Gastrocnemius medialis (tissue), 4 donors: ENCODE data around the gene PLA2G4A.

Source experiments
- POLR2A ChIP-seq, 2 donors: fragments of 450-650 bp; IDR thresholded peaks; one replicate each; pipeline ENCODE4 v1.6.1; 2017; ENCODE audit warnings: antibody characterized with exemption in 2 of 2, mild to moderate bottlenecking in 2 of 2, moderate library complexity in 2 of 2
- TF ChIP-seq, protein P1 (sequence below), 5 experiments: fragments of 450-650 bp in 3 of 5; fragments of 200-600 bp in 2 of 5; sonication (generic) in 2 of 5; IDR thresholded peaks in 4 of 5; conservative IDR thresholded peaks in 1 of 5; 1 replicate in 4 of 5; 2 replicates in 1 of 5; pipeline ENCODE4 v1.5.1; 2016 to 2019; ENCODE audit warnings: antibody characterized with exemption in 5 of 5, mild to moderate bottlenecking in 3 of 5, moderate library complexity in 3 of 5

DNA sequence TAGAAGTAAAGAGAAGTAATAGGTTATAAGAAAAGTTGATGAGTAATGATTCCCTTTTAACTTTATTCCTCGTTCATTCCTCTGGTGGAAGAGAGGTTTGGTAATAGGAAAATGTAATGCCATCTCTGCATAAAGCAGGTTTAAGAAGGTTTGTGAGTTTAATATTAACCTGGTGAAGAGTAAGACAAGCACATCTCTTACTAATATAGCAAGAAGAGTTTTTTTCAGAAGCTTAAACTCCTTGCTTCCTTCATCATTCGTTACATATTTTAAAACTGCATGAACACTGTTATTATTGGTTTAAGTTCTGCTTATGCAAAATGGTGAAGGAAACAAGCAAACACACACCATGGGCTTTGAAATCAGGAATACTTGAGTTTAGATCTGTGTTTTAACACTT lies 9.2 kb upstream of the PLA2G4A start:
- TF ChIP-seq, protein P1, sequence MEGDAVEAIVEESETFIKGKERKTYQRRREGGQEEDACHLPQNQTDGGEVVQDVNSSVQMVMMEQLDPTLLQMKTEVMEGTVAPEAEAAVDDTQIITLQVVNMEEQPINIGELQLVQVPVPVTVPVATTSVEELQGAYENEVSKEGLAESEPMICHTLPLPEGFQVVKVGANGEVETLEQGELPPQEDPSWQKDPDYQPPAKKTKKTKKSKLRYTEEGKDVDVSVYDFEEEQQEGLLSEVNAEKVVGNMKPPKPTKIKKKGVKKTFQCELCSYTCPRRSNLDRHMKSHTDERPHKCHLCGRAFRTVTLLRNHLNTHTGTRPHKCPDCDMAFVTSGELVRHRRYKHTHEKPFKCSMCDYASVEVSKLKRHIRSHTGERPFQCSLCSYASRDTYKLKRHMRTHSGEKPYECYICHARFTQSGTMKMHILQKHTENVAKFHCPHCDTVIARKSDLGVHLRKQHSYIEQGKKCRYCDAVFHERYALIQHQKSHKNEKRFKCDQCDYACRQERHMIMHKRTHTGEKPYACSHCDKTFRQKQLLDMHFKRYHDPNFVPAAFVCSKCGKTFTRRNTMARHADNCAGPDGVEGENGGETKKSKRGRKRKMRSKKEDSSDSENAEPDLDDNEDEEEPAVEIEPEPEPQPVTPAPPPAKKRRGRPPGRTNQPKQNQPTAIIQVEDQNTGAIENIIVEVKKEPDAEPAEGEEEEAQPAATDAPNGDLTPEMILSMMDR (IDR thresholded peaks at IDR 0.05 in 4 of 5, conservative IDR thresholded peaks at IDR 0.05 in 1 of 5), result no peak
- no peak for TF ChIP-seq POLR2A (IDR thresholded peaks at IDR 0.05)
